H1 (cell line): ENCODE measurements around the gene BEX3. TPM values are rescaled to one million over a fixed set of nuclear protein-coding genes. Genes with fewer than 3 reads are reported as not detected.

Source experiments
- CTCF ChIA-PET: fragments of 300-600 bp; sonication (Branson Sonifier 250); formaldehyde crosslinking; loops from one replicate; lab custom pipeline; 2021; ENCODE audit not compliant: partially characterized antibody; lab: Charles Lee
- POLR2A ChIA-PET: fragments of 300-600 bp; sonication (Branson Sonifier 250); formaldehyde crosslinking; loops from one replicate; lab custom pipeline; 2021; ENCODE audit warnings: inconsistent platforms; ENCODE audit not compliant: partially characterized antibody; lab: Charles Lee
- DNase-seq, 2 experiments: peaks; one replicate each; pipeline versions ENCODE4 v3.0.0 to v3.0.0-alpha.2; 2010 to 2022; ENCODE audit warnings: low spot score in 2 of 2, low read depth in 1 of 2, mixed read lengths in 1 of 2
- FAIRE-seq: peaks from 2 replicates; lab custom pipeline; 2011; peaks lifted over from hg19 to GRCh38; lab: Jason Lieb, UNC
- H2AFZ ChIP-seq: 2 replicates; pipeline ENCODE4 v1.8.1; 2012; ENCODE audit warnings: low read length, inconsistent platforms
- H2AK5ac ChIP-seq: 2 replicates; pipeline ENCODE4 v1.6.1; 2013; ENCODE audit warnings: low read depth, low read length
- H2BK120ac ChIP-seq: replicated peaks from 2 replicates; pipeline ENCODE3; 2013; ENCODE audit warnings: low read depth, low read length, inconsistent platforms
- H2BK12ac ChIP-seq: 2 replicates; pipeline ENCODE4 v1.6.1; 2013; ENCODE audit warnings: low read depth, low read length
- H2BK15ac ChIP-seq: 2 replicates; pipeline ENCODE4 v1.6.1; 2013; ENCODE audit warnings: low read length
- H2BK20ac ChIP-seq: 2 replicates; pipeline ENCODE4 v1.6.1; 2013; ENCODE audit warnings: low read length
- H2BK5ac ChIP-seq: 2 replicates; pipeline ENCODE4 v1.6.1; 2013; ENCODE audit warnings: low read depth, low read length
- H3K14ac ChIP-seq: 2 replicates; pipeline ENCODE4 v1.6.1; 2013; ENCODE audit warnings: inconsistent platforms; ENCODE audit not compliant: insufficient read length
- H3K18ac ChIP-seq: 2 replicates; pipeline ENCODE4 v1.6.1; 2013; ENCODE audit warnings: low read length; ENCODE audit errors: extremely low read depth
- H3K23ac ChIP-seq: 2 replicates; pipeline ENCODE4 v1.6.1; 2013; ENCODE audit warnings: inconsistent platforms; ENCODE audit not compliant: insufficient read length
- H3K23me2 ChIP-seq: 2 replicates; pipeline ENCODE4 v1.6.1; 2013; ENCODE audit warnings: low read depth, low read length
- H3K27ac ChIP-seq: 2 replicates; pipeline ENCODE4 v1.6.1; 2011; ENCODE audit warnings: low read depth, low read length, inconsistent platforms
- H3K27me3 ChIP-seq, 4 experiments: replicated peaks in 1 of 4; 1 replicate in 1 of 4; 2 replicates in 3 of 4; pipeline versions ENCODE4 v1.6.1 to v1.8.1; 2011 to 2013; ENCODE audit warnings: low read length in 3 of 4, mild to moderate bottlenecking in 3 of 4, inconsistent platforms in 2 of 4, mixed read lengths in 2 of 4, moderate library complexity in 1 of 4; ENCODE audit not compliant: control insufficient read depth in 3 of 4, insufficient read depth in 3 of 4; ENCODE audit errors: extremely low read depth in 1 of 4
- H3K36me3 ChIP-seq, 4 experiments: 2 replicates each; pipeline versions ENCODE4 v1.6.1 to v1.8.1; 2011 to 2013; ENCODE audit warnings: mild to moderate bottlenecking in 4 of 4, low read length in 3 of 4, moderate library complexity in 2 of 4, control low read depth in 1 of 4, inconsistent platforms in 1 of 4; ENCODE audit not compliant: insufficient read depth in 4 of 4, control insufficient read depth in 2 of 4
- H3K4ac ChIP-seq: replicated peaks from 2 replicates; pipeline ENCODE3; 2013; ENCODE audit warnings: low read length, low read depth, mixed read lengths, inconsistent platforms; ENCODE audit not compliant: insufficient read length
- H3K4me1 ChIP-seq, 4 experiments: replicated peaks in 1 of 4; 1 replicate in 1 of 4; 2 replicates in 3 of 4; pipeline versions ENCODE4 v1.6.1 to v1.8.1; 2011 to 2013; ENCODE audit warnings: low read length in 3 of 4, inconsistent platforms in 2 of 4, mixed read lengths in 1 of 4; ENCODE audit not compliant: insufficient read depth in 4 of 4, control insufficient read depth in 3 of 4
- H3K4me2 ChIP-seq, 2 experiments: 2 replicates each; pipeline versions ENCODE4 v1.6.1 to v1.8.1; 2011 to 2013; ENCODE audit warnings: low read depth in 2 of 2, low read length in 2 of 2, control low read depth in 1 of 2, inconsistent platforms in 1 of 2, mild to moderate bottlenecking in 1 of 2; ENCODE audit not compliant: insufficient read depth in 1 of 2
- H3K4me3 ChIP-seq, 4 experiments: fragments of 200-600, 300-600 bp in 1 of 4; sonication (generic), shearing (Covaris generic), sonication (Bioruptor Twin) in 1 of 4; 2 replicates each; pipeline versions ENCODE4 v1.5.1 to v1.8.1; 2011 to 2016; ENCODE audit warnings: low read length in 4 of 4, low read depth in 3 of 4, control low read depth in 2 of 4, inconsistent platforms in 2 of 4, mild to moderate bottlenecking in 2 of 4, mixed read lengths in 1 of 4, moderate library complexity in 1 of 4; ENCODE audit not compliant: insufficient read depth in 2 of 4; ENCODE audit errors: extremely low read depth in 1 of 4
- H3K56ac ChIP-seq: replicated peaks from 2 replicates; pipeline ENCODE3; 2013; ENCODE audit warnings: low read depth, mild to moderate bottlenecking, mixed read lengths, low read length, inconsistent platforms; ENCODE audit not compliant: insufficient read length
- H3K79me1 ChIP-seq: 2 replicates; pipeline ENCODE4 v1.6.1; 2013; ENCODE audit warnings: low read depth, low read length, control low read depth
- H3K79me2 ChIP-seq, 2 experiments: 2 replicates each; pipeline versions ENCODE4 v1.6.1 to v1.8.1; 2012 to 2013; ENCODE audit warnings: low read length in 2 of 2, mild to moderate bottlenecking in 2 of 2, inconsistent platforms in 1 of 2; ENCODE audit not compliant: insufficient read depth in 2 of 2, control insufficient read depth in 1 of 2
- H3K9ac ChIP-seq, 4 experiments: replicated peaks in 1 of 4; 1 replicate in 1 of 4; 2 replicates in 3 of 4; pipeline versions ENCODE4 v1.6.1 to v1.8.1; 2011 to 2013; ENCODE audit warnings: low read depth in 3 of 4, low read length in 3 of 4, control low read depth in 2 of 4, mild to moderate bottlenecking in 2 of 4, moderate library complexity in 2 of 4, inconsistent platforms in 1 of 4; ENCODE audit errors: extremely low read depth in 1 of 4
- H3K9me3 ChIP-seq, 2 experiments: 2 replicates each; pipeline versions ENCODE4 v1.6.1 to v1.8.1; 2012 to 2013; ENCODE audit warnings: mild to moderate bottlenecking in 2 of 2, moderate library complexity in 2 of 2, control low read depth in 1 of 2, inconsistent platforms in 1 of 2, low read depth in 1 of 2, low read length in 1 of 2, mixed read lengths in 1 of 2; ENCODE audit not compliant: insufficient read depth in 2 of 2
- H4K20me1 ChIP-seq, 2 experiments: replicated peaks in 1 of 2; 2 replicates each; pipeline versions ENCODE3 to v1.8.1; 2011 to 2013; ENCODE audit warnings: inconsistent platforms in 2 of 2, low read length in 2 of 2, mild to moderate bottlenecking in 1 of 2; ENCODE audit not compliant: insufficient read depth in 2 of 2, control insufficient read depth in 1 of 2
- H4K5ac ChIP-seq: 2 replicates; pipeline ENCODE4 v1.6.1; 2013; ENCODE audit warnings: low read length, low read depth, mixed read lengths, inconsistent platforms; ENCODE audit not compliant: insufficient read length
- H4K8ac ChIP-seq: 2 replicates; pipeline ENCODE4 v1.8.0; 2013; ENCODE audit warnings: mild to moderate bottlenecking, moderate library complexity, low read length, inconsistent platforms; ENCODE audit not compliant: insufficient read depth; ENCODE audit errors: extremely low read depth
- H4K91ac ChIP-seq: replicated peaks from 2 replicates; pipeline ENCODE3; 2013; ENCODE audit warnings: low read length, mixed read lengths, inconsistent platforms; ENCODE audit not compliant: insufficient read length
- BACH1 ChIP-seq: IDR thresholded peaks from 2 replicates; pipeline ENCODE4 v1.6.1; 2012; ENCODE audit warnings: low read length, improper control_type of control experiment
- EP300 ChIP-seq, 2 experiments: IDR thresholded peaks; 1 replicate in 1 of 2; 2 replicates in 1 of 2; pipeline ENCODE4 v1.6.1; 2011 to 2012; ENCODE audit warnings: low read depth in 2 of 2, low read length in 2 of 2, mild to moderate bottlenecking in 2 of 2, borderline replicate concordance in 1 of 2, inconsistent platforms in 1 of 2, moderate library complexity in 1 of 2
- GTF2F1 ChIP-seq: IDR thresholded peaks from 2 replicates; pipeline ENCODE4 v1.6.1; 2012; ENCODE audit warnings: low read depth, low read length, improper control_type of control experiment, borderline replicate concordance
- HDAC6 ChIP-seq: IDR thresholded peaks from one replicate; pipeline ENCODE4 v1.7.1; 2012; ENCODE audit warnings: low read depth, mild to moderate bottlenecking, inconsistent platforms, low read length, moderate library complexity
- JUND ChIP-seq: IDR thresholded peaks from 2 replicates; pipeline ENCODE4 v1.6.1; 2011; ENCODE audit warnings: mild to moderate bottlenecking, improper control_type of control experiment, low read length
- KDM5A ChIP-seq: fragments of 200-600 bp; IDR thresholded peaks from 2 replicates; pipeline ENCODE4 v1.7.1; 2012; ENCODE audit warnings: mild to moderate bottlenecking, low read length, inconsistent platforms, mixed read lengths
- SIRT6 ChIP-seq: IDR thresholded peaks from one replicate; pipeline ENCODE4 v1.7.1; 2012; ENCODE audit warnings: low read length, inconsistent platforms
- SRF ChIP-seq: IDR thresholded peaks from 2 replicates; pipeline ENCODE4 v1.6.1; 2011; ENCODE audit warnings: mild to moderate bottlenecking, low read depth, low read length, moderate library complexity
- SUZ12 ChIP-seq: fragments of 200-600 bp; sonication (generic); IDR thresholded peaks from 2 replicates; pipeline ENCODE4 v1.6.1; 2012; ENCODE audit warnings: mild to moderate bottlenecking, inconsistent platforms, low read length, moderate library complexity, mixed read lengths
- polyA plus RNA-seq, 7 experiments: library from polyadenylated mRNA; depleted of rRNA in 3 of 7; stranded (reverse) in 5 of 7; unstranded in 2 of 7; fragments of >200 nt in 5 of 7; fragments of 200-250 nt in 2 of 7; gene quantifications; 1 replicate in 5 of 7; 2 replicates in 1 of 7; 4 replicates in 1 of 7; pipeline versions ENCODE4 v1.2.1 to v1.2.3, GENCODE V29; 2011 to 2013; ENCODE audit warnings: missing spikeins in 2 of 7, mixed read lengths in 2 of 7
- total RNA-seq: library from RNA; stranded (reverse); fragmentation: NEBNext Ultra II Directional; extraction: Animal tissue kit (Norgen Biotek cat#: 25700); gene quantifications from 2 replicates; pipeline ENCODE4 v1.2.1, GENCODE V29; 2021

Gene BEX3
- total and polyA plus RNA-seq, 2 of the 8 experiments (the other 6 are each of a cell fraction or from before 2014, with no cell fraction given), result 330 to 366 TPM

GRCh38 chrX:103415528-103415927 lies 39.2 kb downstream of the BEX3 start:
- H3K4me3 ChIP-seq, result no peak overlapping the region
- H3K27ac ChIP-seq, result no peak overlapping the region
- H3K27me3 ChIP-seq, result no peaks in the 10 kb centered on the region; a peak in 3 of 7 replicates
- TF ChIP-seq SUZ12 (no peak), KDM5A (no peak), EP300 (IDR thresholded peaks at IDR 0.05; ENCODE audit: borderline replicate concordance in 1 of 2, low read depth in 2 of 2, low read length in 2 of 2) (no peak), BACH1 (no peak), JUND (no peak), HDAC6 (no peak), SRF (no peak), SIRT6 (no peak), GTF2F1 (no peak)
- H3K9ac ChIP-seq, result no peak overlapping the region
- no peak overlapping the region for H3K4ac ChIP-seq
- H4K91ac ChIP-seq, result no peak overlapping the region
- H2AK5ac ChIP-seq, result no peak overlapping the region
- peaks cover 0 to 2% (median 0%) of the 10 kb centered on the region in 4 experiments; a peak in 1 of 8 replicates for H3K36me3 ChIP-seq
- DNase-seq (no peak), FAIRE-seq (no peak)
- no peak overlapping the region for H2BK20ac ChIP-seq
- CTCF ChIA-PET, result interaction anchor here (1.2 kb wide), 1 partner anchor 48 kb away, joined by 6 read pairs; no protein-coding TSS in a partner anchor
- no peak overlapping the region for H4K5ac ChIP-seq
- H2BK120ac ChIP-seq, result no peak overlapping the region
- H3K79me1 ChIP-seq, result 0 out of 2 replicates have a peak, but pooled peaks cover 2% of the 10 kb centered on the region
- H3K4me1 ChIP-seq, result peaks cover 0 to 4% (median 0%) of the 10 kb centered on the region in 4 experiments; a peak in 1 of 7 replicates
- H2BK5ac ChIP-seq, result no peak overlapping the region
- no peak overlapping the region for H3K23ac ChIP-seq
- H2BK12ac ChIP-seq, result no peak overlapping the region
- no peak overlapping the region for H4K8ac ChIP-seq
- peaks cover 2% of the 10 kb centered on the region in 2 experiments for H4K20me1 ChIP-seq
- POLR2A ChIA-PET, result interaction anchor here (1.4 kb wide), 1 partner anchor 12 kb away, joined by 3 read pairs; no protein-coding TSS in a partner anchor
- no peak overlapping the region for H3K56ac ChIP-seq
- no peaks in the 10 kb centered on the region for H3K23me2 ChIP-seq
- H3K9me3 ChIP-seq, result no peaks in the 10 kb centered on the region
- H2BK15ac ChIP-seq, result no peak overlapping the region
- H3K18ac ChIP-seq, result no peak overlapping the region
- no peak overlapping the region for H3K4me2 ChIP-seq
- no peak overlapping the region for H3K14ac ChIP-seq
- H2AFZ ChIP-seq, result no peak overlapping the region
- H3K79me2 ChIP-seq, result no peaks in the 10 kb centered on the region
